ENCODE measurements around the gene PRM3.

The PRM3 gene

DNA sequence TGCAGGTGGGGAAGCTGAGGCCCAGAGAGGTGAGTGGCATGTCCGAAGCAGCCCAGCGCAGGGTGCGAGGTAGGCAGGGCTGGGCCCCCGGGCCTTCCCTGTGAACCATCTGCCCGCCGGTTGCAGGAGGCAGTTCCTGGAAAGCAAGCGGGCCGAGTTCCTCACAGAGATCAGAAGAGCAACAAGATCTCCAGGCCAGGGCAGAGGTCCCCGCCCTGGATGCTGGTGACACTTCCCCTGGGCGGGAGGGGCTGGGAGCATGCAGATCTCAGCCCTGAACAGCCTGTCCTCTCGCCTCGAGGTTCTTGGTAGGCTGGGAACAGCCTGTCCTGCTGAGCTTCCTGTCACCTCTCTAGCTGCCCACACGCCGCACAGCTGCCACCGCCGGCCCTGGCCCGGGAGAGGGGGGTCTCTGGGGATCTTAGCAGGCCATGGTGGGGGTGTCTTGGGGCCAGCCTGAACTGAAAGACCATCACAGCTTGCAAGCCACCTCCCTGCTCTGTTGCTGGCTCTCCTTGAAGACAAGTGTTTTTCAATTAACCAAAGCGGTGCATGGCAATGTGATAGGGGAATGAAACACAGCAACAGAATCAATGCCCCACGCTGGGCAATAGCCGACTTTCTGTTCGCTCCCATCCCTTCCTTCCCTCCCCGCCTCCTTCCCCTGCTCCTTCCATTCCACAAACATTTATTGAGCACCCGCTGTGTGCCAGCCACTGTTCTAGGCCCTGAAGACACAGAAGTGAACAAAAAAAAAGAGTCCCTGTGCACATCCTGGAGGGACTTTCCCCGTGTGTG lies 49.1 kb downstream of the PRM3 start:
- no peak for TF ChIP-seq CTCF (IDR thresholded peaks at IDR 0.05)
